NCI-H748 (cell line): ENCODE results near the gene RUNX2.
"Not testable (repeated sequence)": the region's sequence is repeated elsewhere in the genome, so short reads cannot be mapped to it uniquely, and the experiment has no call there.

Source experiments
- DNase-seq: peaks from one replicate; lab custom pipeline; 2025; ENCODE audit not compliant: unreplicated experiment; lab: John Stamatoyannopoulos, UW

RUNX2 gene

GRCh38 chr6:45454008-45454911, 126.1 kb downstream of the RUNX2 start:
- DNase-seq, result no peak

GRCh38 chr6:45455408-45455807, 127.3 kb downstream of the RUNX2 start:
- DNase-seq, result no peak

- no peak for DNase-seq
Observed at GRCh38 chr6:45457141-45457540, 129.0 kb downstream of the RUNX2 start.

- DNase-seq, result no peak
Observed at GRCh38 chr6:45458672-45459071, 130.5 kb downstream of the RUNX2 start.

- DNase-seq, result no peak
Observed at GRCh38 chr6:45460166-45460565, 132.0 kb downstream of the RUNX2 start.

- no peak for DNase-seq
Observed at GRCh38 chr6:45461486-45461885, 133.4 kb downstream of the RUNX2 start.

- peak; percentile 12 for DNase-seq
Observed at GRCh38 chr6:45462190-45463134, 134.3 kb downstream of the RUNX2 start.

- DNase-seq, result no peak
Observed at GRCh38 chr6:45464685-45465084, 136.6 kb downstream of the RUNX2 start.

GRCh38 chr6:45466686-45467085, 138.6 kb downstream of the RUNX2 start:
- DNase-seq, result no peak

- not testable (repeated sequence) for DNase-seq
Observed at GRCh38 chr6:45467417-45467816, 139.3 kb downstream of the RUNX2 start.

GRCh38 chr6:45467853-45468252, 139.7 kb downstream of the RUNX2 start:
- no peak for DNase-seq

GRCh38 chr6:45469663-45470062, 141.5 kb downstream of the RUNX2 start:
- DNase-seq, result no peak

- no peak for DNase-seq
Observed at GRCh38 chr6:45470131-45470738, 142.1 kb downstream of the RUNX2 start.

GRCh38 chr6:45472382-45472781, 144.3 kb downstream of the RUNX2 start:
- DNase-seq, result no peak

- DNase-seq, result peak; percentile 88
Observed at GRCh38 chr6:45473121-45473993, 145.2 kb downstream of the RUNX2 start.

GRCh38 chr6:45474376-45474775, 146.2 kb downstream of the RUNX2 start:
- DNase-seq, result peak; percentile 19

- no peak for DNase-seq
Observed at GRCh38 chr6:45476341-45476740, 148.2 kb downstream of the RUNX2 start.

GRCh38 chr6:45477278-45477677, 149.1 kb downstream of the RUNX2 start:
- DNase-seq, result no peak

- DNase-seq, result no peak
Observed at GRCh38 chr6:45477790-45478189, 149.7 kb downstream of the RUNX2 start.

- DNase-seq, result no peak
Observed at GRCh38 chr6:45478240-45478639, 150.1 kb downstream of the RUNX2 start.
